Islet of Langerhans (tissue), 1 donor: ENCODE measurements around the gene PRRC2A.

Source experiments
- FAIRE-seq: peaks from one replicate; lab custom pipeline; 2011; peaks lifted over from hg19 to GRCh38; lab: Jason Lieb, UNC

Gene PRRC2A

DNA sequence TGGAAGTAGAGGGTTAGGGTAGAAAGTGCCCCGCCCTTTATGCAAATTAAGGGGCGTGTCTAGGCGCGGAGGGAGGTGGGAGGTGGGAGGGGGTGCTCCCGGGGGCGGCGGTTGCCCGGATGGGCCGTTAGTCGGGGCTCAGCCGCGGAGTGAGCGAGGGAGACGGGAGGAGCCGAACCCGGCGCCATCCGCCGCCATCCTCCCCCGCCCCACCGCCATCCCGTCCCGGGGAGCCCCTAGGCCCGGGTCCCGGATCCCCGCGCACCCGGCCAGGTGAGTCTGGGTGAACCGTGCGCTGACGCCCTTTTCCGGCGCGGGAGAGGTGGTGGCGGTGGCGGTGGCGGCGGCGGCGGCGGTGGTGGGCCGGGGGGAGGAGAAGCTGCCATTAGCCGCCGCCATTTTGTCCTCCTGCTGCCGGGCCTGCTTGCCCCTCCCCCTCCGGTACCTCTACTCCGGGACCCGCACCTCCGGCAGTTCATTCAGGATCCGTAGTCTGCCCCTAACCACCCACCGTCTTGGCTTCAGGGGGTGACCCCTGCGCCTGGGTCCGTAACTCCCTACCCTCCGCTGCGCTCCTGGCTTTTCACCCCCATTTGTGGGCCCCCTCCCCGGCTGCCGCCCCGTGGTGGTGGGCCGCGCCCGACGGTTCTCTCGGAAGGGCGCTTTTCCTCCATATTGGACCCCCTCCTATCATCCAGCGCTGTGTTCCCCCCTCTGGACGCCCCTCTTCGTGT is at the start of gene PRRC2A:
TSS of gene PRRC2A (plus strand) at position 130 of the 734 bp plus-strand sequence. CDS start 2,075 bp downstream, outside the sequence.
- no peak for FAIRE-seq

DNA sequence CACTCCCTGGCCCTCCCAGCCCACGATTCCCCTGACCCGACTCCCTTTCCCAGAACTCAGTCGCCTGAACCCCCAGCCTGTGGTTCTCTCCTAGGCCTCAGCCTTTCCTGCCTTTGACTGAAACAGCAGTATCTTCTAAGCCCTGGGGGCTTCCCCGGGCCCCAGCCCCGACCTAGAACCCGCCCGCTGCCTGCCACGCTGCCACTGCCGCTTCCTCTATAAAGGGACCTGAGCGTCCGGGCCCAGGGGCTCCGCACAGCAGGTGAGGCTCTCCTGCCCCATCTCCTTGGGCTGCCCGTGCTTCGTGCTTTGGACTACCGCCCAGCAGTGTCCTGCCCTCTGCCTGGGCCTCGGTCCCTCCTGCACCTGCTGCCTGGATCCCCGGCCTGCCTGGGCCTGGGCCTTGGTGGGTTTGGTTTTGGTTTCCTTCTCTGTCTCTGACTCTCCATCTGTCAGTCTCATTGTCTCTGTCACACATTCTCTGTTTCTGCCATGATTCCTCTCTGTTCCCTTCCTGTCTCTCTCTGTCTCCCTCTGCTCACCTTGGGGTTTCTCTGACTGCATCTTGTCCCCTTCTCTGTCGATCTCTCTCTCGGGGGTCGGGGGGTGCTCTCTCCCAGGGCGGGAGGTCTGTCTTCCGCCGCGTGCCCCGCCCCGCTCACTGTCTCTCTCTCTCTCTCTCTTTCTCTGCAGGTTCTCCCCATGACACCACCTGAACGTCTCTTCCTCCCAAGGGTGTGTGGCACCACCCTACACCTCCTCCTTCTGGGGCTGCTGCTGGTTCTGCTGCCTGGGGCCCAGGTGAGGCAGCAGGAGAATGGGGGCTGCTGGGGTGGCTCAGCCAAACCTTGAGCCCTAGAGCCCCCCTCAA is 48.2 kb upstream of the PRRC2A start, which contains the start of gene LTA:
TSS of gene LTA (plus strand) at position 249 of the 871 bp plus-strand sequence. CDS start at position 703, 454 bp downstream.
- FAIRE-seq = no peak

GRCh38 chr6:31573239-31574105 is 47.0 kb upstream of the PRRC2A start:
- FAIRE-seq = no peak

DNA sequence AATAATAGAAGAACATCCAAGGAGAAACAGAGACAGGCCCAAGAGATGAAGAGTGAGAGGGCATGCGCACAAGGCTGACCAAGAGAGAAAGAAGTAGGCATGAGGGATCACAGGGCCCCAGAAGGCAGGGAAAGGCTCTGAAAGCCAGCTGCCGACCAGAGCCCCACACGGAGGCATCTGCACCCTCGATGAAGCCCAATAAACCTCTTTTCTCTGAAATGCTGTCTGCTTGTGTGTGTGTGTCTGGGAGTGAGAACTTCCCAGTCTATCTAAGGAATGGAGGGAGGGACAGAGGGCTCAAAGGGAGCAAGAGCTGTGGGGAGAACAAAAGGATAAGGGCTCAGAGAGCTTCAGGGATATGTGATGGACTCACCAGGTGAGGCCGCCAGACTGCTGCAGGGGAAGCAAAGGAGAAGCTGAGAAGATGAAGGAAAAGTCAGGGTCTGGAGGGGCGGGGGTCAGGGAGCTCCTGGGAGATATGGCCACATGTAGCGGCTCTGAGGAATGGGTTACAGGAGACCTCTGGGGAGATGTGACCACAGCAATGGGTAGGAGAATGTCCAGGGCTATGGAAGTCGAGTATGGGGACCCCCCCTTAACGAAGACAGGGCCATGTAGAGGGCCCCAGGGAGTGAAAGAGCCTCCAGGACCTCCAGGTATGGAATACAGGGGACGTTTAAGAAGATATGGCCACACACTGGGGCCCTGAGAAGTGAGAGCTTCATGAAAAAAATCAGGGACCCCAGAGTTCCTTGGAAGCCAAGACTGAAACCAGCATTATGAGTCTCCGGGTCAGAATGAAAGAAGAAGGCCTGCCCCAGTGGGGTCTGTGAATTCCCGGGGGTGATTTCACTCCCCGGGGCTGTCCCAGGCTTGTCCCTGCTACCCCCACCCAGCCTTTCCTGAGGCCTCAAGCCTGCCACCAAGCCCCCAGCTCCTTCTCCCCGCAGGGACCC is 46.1 kb upstream of the PRRC2A start:
- FAIRE-seq = no peak

- no peak for FAIRE-seq
Measured at GRCh38 chr6:31575335-31575901, 45.1 kb upstream of the PRRC2A start, which contains the start of gene TNF. Gene TNF (plus strand): TSS chr6:31575565. CDS start chr6:31575742, 177 bp downstream.

GRCh38 chr6:31575952-31576685 is 44.4 kb upstream of the PRRC2A start:
- no peak for FAIRE-seq

DNA sequence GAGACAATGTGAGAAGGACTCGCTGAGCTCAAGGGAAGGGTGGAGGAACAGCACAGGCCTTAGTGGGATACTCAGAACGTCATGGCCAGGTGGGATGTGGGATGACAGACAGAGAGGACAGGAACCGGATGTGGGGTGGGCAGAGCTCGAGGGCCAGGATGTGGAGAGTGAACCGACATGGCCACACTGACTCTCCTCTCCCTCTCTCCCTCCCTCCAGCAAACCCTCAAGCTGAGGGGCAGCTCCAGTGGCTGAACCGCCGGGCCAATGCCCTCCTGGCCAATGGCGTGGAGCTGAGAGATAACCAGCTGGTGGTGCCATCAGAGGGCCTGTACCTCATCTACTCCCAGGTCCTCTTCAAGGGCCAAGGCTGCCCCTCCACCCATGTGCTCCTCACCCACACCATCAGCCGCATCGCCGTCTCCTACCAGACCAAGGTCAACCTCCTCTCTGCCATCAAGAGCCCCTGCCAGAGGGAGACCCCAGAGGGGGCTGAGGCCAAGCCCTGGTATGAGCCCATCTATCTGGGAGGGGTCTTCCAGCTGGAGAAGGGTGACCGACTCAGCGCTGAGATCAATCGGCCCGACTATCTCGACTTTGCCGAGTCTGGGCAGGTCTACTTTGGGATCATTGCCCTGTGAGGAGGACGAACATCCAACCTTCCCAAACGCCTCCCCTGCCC is 43.5 kb upstream of the PRRC2A start:
- no peak for FAIRE-seq

DNA sequence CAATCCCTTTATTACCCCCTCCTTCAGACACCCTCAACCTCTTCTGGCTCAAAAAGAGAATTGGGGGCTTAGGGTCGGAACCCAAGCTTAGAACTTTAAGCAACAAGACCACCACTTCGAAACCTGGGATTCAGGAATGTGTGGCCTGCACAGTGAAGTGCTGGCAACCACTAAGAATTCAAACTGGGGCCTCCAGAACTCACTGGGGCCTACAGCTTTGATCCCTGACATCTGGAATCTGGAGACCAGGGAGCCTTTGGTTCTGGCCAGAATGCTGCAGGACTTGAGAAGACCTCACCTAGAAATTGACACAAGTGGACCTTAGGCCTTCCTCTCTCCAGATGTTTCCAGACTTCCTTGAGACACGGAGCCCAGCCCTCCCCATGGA is 42.9 kb upstream of the PRRC2A start:
- no peak for FAIRE-seq

GRCh38 chr6:31578184-31579118 is 42.1 kb upstream of the PRRC2A start:
- FAIRE-seq = no peak

DNA sequence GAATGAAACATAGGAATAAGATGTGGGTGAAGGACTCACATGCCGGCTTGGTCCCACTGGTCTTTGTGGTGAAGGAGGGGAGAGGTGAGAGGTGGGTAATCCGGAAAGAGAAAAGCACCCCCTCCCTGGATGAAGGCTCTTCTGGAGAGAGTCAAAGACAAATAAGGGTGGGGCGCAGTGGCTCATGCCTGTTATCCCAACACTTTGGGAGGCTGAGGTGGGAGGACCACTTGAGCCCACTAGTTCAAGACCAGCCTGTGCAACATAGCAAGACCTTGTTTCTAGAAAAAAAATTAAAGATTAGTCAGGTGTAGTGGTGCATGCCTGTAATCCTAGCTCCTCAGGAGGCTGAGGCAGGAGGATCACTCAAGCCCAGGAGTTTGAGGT is 41.4 kb upstream of the PRRC2A start:
- no peak for FAIRE-seq

- no peak for FAIRE-seq
Measured at GRCh38 chr6:31579546-31580437, 40.7 kb upstream of the PRRC2A start.

DNA sequence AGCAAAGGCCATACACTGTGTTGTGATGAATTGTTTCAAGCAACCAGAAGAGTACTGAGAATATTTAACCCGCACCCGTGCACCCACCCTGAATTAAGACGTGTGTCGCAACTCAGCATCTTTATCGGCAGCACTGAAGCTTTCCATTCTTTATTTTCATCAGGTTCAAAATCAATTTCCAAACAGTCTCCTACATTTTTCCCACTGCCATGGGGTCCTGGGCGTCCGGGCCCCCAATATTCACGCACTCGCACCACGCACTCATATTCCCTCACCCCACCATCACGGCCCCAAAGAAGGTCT is 40.1 kb upstream of the PRRC2A start:
- FAIRE-seq = no peak

GRCh38 chr6:31580807-31581433 is 39.6 kb upstream of the PRRC2A start:
- no peak for FAIRE-seq

GRCh38 chr6:31581434-31582229 is 38.9 kb upstream of the PRRC2A start:
- FAIRE-seq = no peak

DNA sequence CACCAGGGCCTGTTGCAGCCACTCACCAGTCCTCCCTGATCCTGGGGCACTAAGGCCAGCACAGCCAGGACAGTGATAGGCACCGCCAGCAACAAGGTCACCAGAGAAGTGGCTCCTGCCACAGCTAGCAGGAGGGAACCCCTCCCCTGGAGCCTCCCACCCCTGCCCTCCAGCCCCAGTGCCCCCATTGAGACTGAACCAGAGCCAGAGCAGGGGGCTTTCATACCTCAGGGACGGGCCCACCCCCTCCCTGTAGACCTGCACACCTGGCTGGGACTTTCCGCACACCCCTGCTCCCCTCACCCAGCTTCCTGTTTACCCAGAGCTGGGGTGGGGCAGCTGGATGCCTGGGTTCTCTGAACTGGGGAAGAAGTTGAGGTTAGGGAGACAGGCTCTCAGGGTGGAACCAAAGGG is 38.3 kb upstream of the PRRC2A start, which contains the start of gene LTB:
TSS of gene LTB (minus strand) at position 195 of the 414 bp plus-strand sequence. CDS start at position 188, 7 bp downstream.
- FAIRE-seq = no peak

DNA sequence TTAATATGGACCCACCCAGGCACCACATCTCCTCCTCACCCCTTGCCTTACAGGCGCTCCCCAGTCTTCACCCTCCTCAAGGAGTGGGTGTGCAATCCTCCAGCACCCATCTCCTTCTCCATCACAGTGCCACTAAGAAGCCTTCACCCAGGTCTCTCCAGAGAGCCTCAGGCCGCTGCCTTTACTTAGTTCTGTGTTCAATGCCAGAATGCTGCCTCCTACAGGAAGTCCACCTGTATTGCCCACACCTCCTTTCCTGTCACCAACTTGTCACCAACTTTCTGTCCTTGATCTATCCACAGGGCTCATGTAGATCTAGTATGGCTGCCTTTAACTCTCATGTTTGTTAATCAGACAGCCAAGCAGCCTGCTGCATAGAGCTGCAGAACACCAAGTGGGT is 35.0 kb upstream of the PRRC2A start:
- FAIRE-seq = no peak
